ENCODE data around the gene COX17.
A peak's percentile ranks its signal among the peaks of the same experiment; 100 is the strongest.

Gene COX17

DNA sequence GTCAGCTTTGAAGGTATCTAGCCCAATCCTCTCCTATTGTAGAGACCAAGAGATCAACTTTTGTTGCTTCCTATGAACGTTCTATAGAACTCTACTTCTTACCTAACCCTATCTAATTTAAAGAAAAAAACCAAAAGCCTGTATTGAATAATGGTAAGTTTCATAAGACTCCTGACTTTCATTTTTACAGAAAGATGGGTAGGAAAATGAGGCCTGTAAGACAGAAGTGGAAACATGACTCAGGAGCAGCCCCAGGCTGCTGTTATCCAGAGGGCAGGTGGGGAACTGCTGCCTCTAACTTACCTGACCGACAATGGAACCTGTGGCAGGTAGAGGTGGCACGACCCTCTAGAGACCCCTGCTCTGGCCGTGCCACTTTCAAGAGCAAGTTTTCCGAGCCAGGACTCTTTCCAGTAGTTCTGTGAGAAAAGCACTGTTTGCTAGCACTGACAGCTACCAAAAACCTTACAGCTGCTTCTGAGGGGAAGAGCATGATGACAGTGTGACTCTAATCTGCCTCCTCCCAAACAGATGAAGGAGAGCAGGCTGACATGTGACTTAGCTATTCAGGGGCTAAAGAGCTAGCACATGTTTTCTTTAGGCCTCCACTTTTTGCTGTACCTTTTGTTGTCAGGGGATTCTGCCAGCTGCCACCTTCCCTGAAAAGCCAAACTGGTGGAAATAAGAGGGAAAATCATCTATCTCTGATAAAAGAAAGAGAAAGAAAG is 34.3 kb downstream of the COX17 start:
- DNase-seq = no peak

DNA sequence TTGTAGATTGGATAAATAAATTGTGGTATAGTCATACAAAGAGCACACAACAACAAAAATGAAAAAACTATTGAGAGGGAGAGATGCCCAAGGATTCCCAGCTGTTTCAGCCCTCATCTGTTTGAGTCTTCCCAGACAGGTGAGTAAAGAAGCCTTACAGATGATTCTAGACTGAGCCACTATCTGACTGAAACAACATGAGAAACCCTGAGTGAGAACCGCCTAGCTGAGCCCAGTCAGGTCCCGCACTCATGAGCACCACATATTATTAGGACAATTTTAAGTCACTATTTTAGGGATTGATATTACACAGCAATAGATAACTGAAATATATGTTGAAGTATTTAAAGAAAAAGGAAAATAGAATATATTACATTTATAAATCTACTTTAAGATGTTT is 35.8 kb downstream of the COX17 start:
- no peak for DNase-seq

DNA sequence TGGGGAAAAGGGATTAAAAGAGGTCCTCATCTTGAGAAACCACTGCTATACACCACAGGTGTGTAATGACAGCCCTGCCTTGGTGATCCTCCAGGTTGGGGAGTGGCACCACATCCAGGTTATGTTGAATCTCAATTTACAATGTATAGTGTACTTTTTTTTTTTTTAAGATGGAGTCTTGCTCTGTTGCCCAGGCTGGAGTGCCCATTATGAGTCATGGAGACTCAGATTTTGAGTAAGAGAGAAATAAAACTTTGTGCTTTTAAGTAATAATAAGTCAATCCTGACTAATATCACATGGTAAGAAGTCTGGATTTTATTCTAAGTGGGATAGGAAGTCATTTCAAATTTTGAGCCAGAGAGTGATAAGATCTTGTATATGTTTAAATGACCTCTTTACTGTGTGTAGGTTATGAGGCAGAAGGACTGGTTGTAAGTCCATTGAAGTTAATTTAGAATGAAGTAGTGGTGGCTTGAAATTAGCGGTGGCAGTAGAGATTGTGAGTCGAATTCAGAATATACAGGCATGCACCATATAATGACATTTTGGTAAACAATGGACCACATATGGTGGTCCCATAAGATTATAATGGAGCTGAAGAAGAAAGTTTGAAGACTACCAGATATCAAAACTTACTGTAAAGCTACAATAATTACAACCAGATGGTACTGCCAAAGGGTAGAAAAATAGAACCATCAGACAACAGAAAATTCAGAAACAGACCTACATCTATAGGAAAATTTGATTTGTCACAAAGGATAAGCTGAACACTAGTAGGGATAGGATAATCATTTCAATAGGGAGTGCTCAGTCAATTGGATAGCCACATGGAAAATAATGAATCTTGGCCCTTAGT is 37.5 kb downstream of the COX17 start:
- DNase-seq = no peak

GRCh38 chr3:119637679-119638477 is 39.3 kb downstream of the COX17 start:
- DNase-seq = peak; percentile 21

DNA sequence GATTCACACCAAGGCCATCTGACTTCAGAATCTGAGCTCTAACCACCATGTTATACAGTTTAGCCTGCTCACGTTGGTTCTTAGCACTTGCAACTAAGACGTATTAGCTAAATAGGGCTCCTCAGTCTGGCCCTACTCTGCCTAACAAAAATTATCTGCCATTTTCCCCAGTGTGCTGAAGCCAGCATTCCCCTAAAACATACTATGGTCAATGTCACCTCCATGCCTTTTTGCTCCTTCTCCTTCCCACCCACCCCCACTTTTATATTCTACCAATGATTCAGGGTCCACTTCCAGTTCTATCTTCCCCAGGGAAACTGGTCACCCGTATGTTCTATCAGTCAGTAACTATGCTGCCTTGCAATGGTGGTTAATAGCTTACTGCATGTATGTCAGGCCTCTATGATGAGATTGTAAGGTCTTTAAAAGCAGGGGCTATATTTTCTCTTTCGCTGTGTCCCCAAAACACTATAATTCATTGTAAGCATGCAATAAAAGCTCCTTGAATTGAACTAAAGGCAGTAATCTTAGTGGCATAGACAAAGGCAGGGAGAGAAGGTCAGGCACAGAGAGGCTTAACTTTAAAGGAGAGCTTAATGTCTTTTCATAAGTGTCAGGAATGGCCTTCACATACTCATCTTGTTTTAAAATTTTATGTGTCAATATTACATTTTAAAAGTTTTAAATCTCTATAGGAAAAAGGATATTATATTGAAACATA is 40.2 kb downstream of the COX17 start:
- no peak for DNase-seq

- DNase-seq = no peak
Measured at GRCh38 chr3:119636249-119636648, 41.0 kb downstream of the COX17 start.

DNA sequence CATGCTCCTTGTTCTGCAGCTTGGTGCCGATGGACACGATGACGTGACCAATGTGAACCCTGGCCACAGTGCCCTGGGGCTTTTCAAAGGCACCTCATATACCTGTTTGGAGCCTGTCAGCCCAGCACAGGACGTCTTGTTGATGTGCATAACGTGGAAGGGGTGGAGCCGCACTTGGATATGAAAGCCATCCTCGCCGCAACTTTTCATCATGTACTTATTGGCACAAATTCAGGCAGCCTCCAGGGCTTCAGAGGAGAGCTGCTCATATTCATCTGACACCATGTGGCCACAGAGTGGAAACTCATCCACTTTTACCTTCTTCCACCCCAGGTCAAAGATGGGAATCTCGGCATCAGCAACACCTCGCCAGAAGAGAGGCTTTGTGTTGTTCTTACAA is 41.5 kb downstream of the COX17 start:
- no peak for DNase-seq

DNA sequence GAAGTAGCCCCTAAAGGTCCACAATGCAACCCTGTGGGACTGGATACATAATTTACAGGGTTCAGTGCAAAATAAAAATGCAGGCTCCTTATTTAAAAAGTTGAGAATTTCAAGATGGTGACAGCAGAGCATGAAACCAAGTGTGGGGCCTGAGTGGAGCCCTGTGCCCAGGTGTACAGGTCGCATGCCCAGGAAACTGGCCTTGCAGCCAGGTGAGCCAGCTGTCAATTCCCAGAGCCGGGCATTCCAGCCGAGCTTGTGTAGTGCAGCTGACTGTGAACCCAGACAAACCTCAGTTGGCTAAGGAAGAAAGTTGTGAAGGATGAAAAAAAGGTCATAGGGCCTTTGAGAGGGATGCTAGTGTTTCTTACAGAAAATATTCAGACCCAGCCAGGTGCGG is 44.4 kb downstream of the COX17 start:
- no peak for DNase-seq

GRCh38 chr3:119632216-119632615 is 45.0 kb downstream of the COX17 start:
- DNase-seq = no peak

- DNase-seq = no peak
Measured at GRCh38 chr3:119631516-119631915, 45.7 kb downstream of the COX17 start.

- no peak for DNase-seq
Measured at GRCh38 chr3:119630880-119631329, 46.3 kb downstream of the COX17 start.

GRCh38 chr3:119630128-119630879 is 46.9 kb downstream of the COX17 start:
- DNase-seq = peak; percentile 20

GRCh38 chr3:119628816-119629445 is 48.3 kb downstream of the COX17 start:
- peak; percentile 26 for DNase-seq

DNA sequence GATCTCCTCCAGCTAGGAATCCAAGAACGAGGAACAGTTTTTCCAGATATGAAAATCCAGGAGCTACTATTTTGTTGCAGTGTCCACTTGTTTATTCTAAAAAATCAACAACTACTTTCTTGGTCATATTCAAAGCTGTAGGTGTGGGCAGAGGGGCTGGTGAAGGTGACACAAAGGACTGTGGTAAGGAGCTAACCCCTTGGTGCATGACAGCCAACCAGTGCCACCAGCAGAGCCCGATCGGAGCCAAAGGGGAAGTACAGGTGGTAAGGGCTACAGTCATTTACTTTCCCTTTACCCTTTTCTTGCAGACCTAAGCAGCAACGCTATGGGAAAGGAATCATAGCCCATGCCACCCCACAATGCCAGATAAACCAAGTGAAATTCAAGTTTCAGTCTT is 48.8 kb downstream of the COX17 start:
- DNase-seq = peak; percentile 39

GRCh38 chr3:119627461-119627860 is 49.7 kb downstream of the COX17 start:
- DNase-seq = peak; percentile 51

GRCh38 chr3:119626196-119626595 is 51.0 kb downstream of the COX17 start:
- DNase-seq = no peak

DNA sequence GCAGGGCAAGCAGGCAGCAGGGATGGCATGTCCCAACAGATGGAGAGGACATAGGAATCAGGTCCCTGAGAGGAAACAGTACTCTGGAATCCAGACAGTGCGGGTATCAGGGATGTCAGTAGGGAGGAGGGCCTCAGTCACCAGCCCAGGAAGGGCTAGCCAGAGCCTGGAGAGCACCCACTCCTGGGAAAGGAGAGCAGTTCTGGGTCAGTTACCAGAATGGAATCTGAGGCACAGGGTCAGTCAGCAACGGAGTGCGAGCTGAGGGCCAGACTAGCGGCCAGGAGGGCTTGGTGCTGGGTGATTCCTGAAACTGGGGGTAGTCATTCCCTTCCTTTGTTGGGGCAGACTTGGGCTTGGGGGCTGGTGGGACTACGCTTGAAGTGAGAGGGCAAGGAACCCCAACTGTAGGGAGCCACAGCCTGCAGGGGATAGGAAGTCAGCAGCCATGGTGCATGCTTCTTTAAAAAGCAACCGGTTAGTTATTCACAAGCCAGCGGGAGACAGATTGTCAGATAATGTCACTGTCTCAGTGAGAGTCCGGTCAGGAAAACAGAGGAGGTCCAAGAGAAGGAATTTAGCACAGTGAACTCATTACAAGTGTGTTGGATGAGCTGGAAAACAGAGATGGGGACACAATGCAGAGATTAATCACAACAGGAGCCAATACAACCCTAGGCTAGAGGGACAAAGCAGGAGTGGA is 51.6 kb downstream of the COX17 start:
- no peak for DNase-seq

GRCh38 chr3:119624002-119624720 is 53.0 kb downstream of the COX17 start:
- no peak for DNase-seq

GRCh38 chr3:119620899-119621298 is 56.3 kb downstream of the COX17 start:
- DNase-seq = no peak
